ENCODE data around the gene MYZAP. TPM values are rescaled to one million over a fixed set of nuclear protein-coding genes. Genes with fewer than 3 reads are reported as not detected.

The MYZAP gene
- total RNA-seq, 1 donor = under 0.01 TPM

DNA sequence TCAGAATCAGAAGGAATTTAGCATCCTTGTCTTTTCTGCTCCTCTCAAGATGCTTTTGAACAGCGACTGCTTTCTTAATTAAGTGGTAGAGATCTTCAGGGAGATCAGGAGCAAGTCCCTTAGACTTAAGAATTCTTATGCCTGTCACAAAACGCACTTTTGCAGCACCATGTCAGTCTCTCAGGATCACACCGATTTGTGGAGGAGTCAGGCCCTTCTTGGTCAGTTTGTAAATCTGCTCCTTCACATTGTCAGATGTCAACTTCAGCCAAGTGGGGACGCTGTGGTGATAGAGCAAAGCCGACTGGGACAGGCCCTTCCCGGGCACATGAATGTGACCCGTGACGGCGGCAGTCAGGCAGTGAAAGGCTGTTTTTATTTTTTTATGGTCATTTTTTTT is 35.7 kb upstream of the MYZAP start:
- DNase-seq (ENCODE audit: insufficient read length, low spot score, missing footprints) = no peak
- TF ChIP-seq, protein P1, sequence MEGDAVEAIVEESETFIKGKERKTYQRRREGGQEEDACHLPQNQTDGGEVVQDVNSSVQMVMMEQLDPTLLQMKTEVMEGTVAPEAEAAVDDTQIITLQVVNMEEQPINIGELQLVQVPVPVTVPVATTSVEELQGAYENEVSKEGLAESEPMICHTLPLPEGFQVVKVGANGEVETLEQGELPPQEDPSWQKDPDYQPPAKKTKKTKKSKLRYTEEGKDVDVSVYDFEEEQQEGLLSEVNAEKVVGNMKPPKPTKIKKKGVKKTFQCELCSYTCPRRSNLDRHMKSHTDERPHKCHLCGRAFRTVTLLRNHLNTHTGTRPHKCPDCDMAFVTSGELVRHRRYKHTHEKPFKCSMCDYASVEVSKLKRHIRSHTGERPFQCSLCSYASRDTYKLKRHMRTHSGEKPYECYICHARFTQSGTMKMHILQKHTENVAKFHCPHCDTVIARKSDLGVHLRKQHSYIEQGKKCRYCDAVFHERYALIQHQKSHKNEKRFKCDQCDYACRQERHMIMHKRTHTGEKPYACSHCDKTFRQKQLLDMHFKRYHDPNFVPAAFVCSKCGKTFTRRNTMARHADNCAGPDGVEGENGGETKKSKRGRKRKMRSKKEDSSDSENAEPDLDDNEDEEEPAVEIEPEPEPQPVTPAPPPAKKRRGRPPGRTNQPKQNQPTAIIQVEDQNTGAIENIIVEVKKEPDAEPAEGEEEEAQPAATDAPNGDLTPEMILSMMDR (IDR thresholded peaks at IDR 0.05; ENCODE audit: extremely low read depth, low read depth, low read length) = no peak
- H3K79me2 ChIP-seq (ENCODE audit: insufficient read depth, low read length) = no peaks in the 10 kb centered on the region
- peaks cover 14% of the 10 kb centered on the region for H3K4me1 ChIP-seq (ENCODE audit: insufficient read depth, low read length)
- H4K20me1 ChIP-seq (ENCODE audit: insufficient read depth, low read length) = no peaks in the 10 kb centered on the region
- no peak overlapping the region for H3K4me2 ChIP-seq (ENCODE audit: insufficient read depth, low read length)
- no peaks in the 10 kb centered on the region for H3K9me3 ChIP-seq (ENCODE audit: low read depth, low read length)
- H3K27ac ChIP-seq (ENCODE audit: low read depth, low read length) = no peak overlapping the region
- no peak overlapping the region for H3K4me3 ChIP-seq (ENCODE audit: insufficient read depth, low read length)
- no peaks in the 10 kb centered on the region for H3K36me3 ChIP-seq (ENCODE audit: insufficient read depth, low read length)
- H3K27me3 ChIP-seq (ENCODE audit: insufficient read depth, low read length) = no peaks in the 10 kb centered on the region
- H2AFZ ChIP-seq (ENCODE audit: low read length) = no peak overlapping the region

DNA sequence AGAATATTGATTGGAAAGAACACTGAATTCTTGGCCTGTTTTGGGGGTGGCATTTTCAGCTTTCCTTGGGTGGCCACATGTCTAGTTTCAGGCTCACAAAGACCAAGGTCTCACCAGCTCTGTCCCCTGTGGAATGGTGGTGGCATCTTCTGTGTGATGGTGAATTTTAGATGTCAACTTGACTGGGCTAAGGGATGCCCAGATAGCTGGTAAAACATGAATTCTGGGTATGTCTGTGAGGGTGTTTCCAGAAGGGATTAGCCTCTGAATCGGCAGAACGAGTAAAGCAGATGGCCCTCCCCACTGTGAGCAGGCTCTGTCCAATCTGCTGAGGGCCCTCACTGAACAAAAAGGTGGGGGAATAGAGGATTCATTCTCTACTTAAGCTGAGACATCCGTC is 34.4 kb upstream of the MYZAP start:
- H3K9me3 ChIP-seq (ENCODE audit: low read depth, low read length) = no peaks in the 10 kb centered on the region
- TF ChIP-seq, protein P1 (IDR thresholded peaks at IDR 0.05; ENCODE audit: extremely low read depth, low read depth, low read length) = no peak
- no peak overlapping the region for H3K4me3 ChIP-seq (ENCODE audit: insufficient read depth, low read length)
- H3K79me2 ChIP-seq (ENCODE audit: insufficient read depth, low read length) = no peaks in the 10 kb centered on the region
- H4K20me1 ChIP-seq (ENCODE audit: insufficient read depth, low read length) = no peaks in the 10 kb centered on the region
- H3K36me3 ChIP-seq (ENCODE audit: insufficient read depth, low read length) = no peaks in the 10 kb centered on the region
- peaks cover 7% of the 10 kb centered on the region for H3K4me1 ChIP-seq (ENCODE audit: insufficient read depth, low read length)
- no peak overlapping the region for H2AFZ ChIP-seq (ENCODE audit: low read length)
- no peak overlapping the region for H3K4me2 ChIP-seq (ENCODE audit: insufficient read depth, low read length)
- DNase-seq (ENCODE audit: insufficient read length, low spot score, missing footprints) = no peak
- no peak overlapping the region for H3K27ac ChIP-seq (ENCODE audit: low read depth, low read length)
- H3K27me3 ChIP-seq (ENCODE audit: insufficient read depth, low read length) = no peaks in the 10 kb centered on the region

DNA sequence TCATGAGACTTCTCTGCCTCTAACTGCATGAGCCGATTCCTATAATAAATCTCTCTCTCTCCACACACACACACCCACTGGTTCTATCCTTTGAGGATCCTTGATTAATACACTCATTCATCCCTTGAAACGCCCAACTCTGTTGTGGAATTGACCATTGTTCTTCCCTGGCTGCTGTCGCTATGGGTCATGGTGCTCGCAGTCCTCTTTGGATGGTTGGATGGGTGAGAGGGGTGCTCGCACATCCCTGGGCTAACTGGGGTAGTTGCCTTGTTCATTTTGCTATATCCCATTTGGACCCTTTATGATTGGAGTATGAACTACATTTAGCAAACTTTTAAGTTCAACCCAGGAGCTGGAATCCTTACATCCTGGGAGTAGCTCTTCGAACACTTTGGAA is 33.9 kb upstream of the MYZAP start:
- H3K9me3 ChIP-seq (ENCODE audit: low read depth, low read length) = no peaks in the 10 kb centered on the region
- TF ChIP-seq, protein P1 (IDR thresholded peaks at IDR 0.05; ENCODE audit: extremely low read depth, low read depth, low read length) = no peak
- H3K36me3 ChIP-seq (ENCODE audit: insufficient read depth, low read length) = no peaks in the 10 kb centered on the region

DNA sequence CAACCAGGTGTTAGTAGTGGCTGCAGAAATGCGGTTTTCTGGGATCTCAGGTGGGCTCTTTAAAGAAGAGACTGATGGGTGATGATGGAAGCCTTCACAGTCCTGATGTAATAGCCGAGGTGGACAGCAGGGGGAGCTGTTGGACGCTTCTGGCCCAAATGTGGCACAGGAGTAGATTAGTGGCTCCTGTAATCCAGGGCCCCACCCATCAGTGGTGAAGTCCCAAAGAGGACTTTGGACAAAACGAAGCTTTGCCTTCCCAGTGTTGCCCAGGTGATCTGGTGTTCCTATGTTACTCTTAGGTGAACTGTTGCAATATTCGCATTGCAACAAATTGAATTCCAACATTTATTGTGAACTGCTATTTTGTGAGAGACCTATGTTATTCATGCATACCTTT is 31.8 kb upstream of the MYZAP start:
- Histone ChIP-seq H3K4me1 (ENCODE audit: insufficient read depth, low read length) (peaks cover 6% of the 10 kb centered on the region), H3K36me3 (ENCODE audit: insufficient read depth, low read length) (no peaks in the 10 kb centered on the region), H3K4me2 (ENCODE audit: insufficient read depth, low read length) (no peak overlapping the region), H3K27ac (ENCODE audit: low read depth, low read length) (no peak overlapping the region), H2AFZ (ENCODE audit: low read length) (no peak overlapping the region), H3K79me2 (ENCODE audit: insufficient read depth, low read length) (no peaks in the 10 kb centered on the region), H3K27me3 (ENCODE audit: insufficient read depth, low read length) (peaks cover 10% of the 10 kb centered on the region), H4K20me1 (ENCODE audit: insufficient read depth, low read length) (no peaks in the 10 kb centered on the region), H3K4me3 (ENCODE audit: insufficient read depth, low read length) (no peak overlapping the region), H3K9me3 (ENCODE audit: low read depth, low read length) (no peaks in the 10 kb centered on the region)
- TF ChIP-seq, protein P1 (IDR thresholded peaks at IDR 0.05; ENCODE audit: extremely low read depth, low read depth, low read length) = peak; percentile 91
- peak; percentile 77 for DNase-seq (ENCODE audit: insufficient read length, low spot score, missing footprints)

More for the DNA sequence above, 33.9 kb upstream of the MYZAP start:
- Histone ChIP-seq H3K27me3 (ENCODE audit: insufficient read depth, low read length) (no peaks in the 10 kb centered on the region), H3K27ac (ENCODE audit: low read depth, low read length) (no peak overlapping the region), H3K4me2 (ENCODE audit: insufficient read depth, low read length) (no peak overlapping the region), H2AFZ (ENCODE audit: low read length) (no peak overlapping the region), H3K4me1 (ENCODE audit: insufficient read depth, low read length) (peaks cover 6% of the 10 kb centered on the region), H3K4me3 (ENCODE audit: insufficient read depth, low read length) (no peak overlapping the region), H3K79me2 (ENCODE audit: insufficient read depth, low read length) (no peaks in the 10 kb centered on the region), H4K20me1 (ENCODE audit: insufficient read depth, low read length) (no peaks in the 10 kb centered on the region)
- DNase-seq (ENCODE audit: insufficient read length, low spot score, missing footprints) = no peak

Data from osteoblast (primary cell).